ENCODE results near the gene AUP1.
A peak's percentile ranks its signal among the peaks of the same experiment; 100 is the strongest.

AUP1 gene

GRCh38 chr2:74527741-74528140, 1.8 kb downstream of the AUP1 start:
- TF ChIP-seq SIN3A (IDR thresholded peaks at IDR 0.05; ENCODE audit: borderline replicate concordance, insufficient read depth, low read length): no peak

- TF ChIP-seq TAF1 (IDR thresholded peaks at IDR 0.05; ENCODE audit: borderline replicate concordance, insufficient read depth, low read length): no peak
- TF ChIP-seq FOXP2 (optimal IDR thresholded peaks at IDR 0.05; ENCODE audit: borderline replicate concordance, extremely low read depth, extremely low read length, insufficient read depth): no peak
- TF ChIP-seq SIN3A (IDR thresholded peaks at IDR 0.05; ENCODE audit: borderline replicate concordance, insufficient read depth, low read length): no peak
- TF ChIP-seq REST (IDR thresholded peaks at IDR 0.05; ENCODE audit: insufficient read depth in 1 of 2, low read depth in 2 of 2, low read length in 2 of 2): no peak
- no peak for TF ChIP-seq POLR2AphosphoS5 (IDR thresholded peaks at IDR 0.05; ENCODE audit: low read depth, low read length)
Measured at GRCh38 chr2:74526649-74527230, 2.8 kb downstream of the AUP1 start.

- TF ChIP-seq FOXP2 (optimal IDR thresholded peaks at IDR 0.05; ENCODE audit: borderline replicate concordance, extremely low read depth, extremely low read length, insufficient read depth) (no peak), POLR2AphosphoS5 (IDR thresholded peaks at IDR 0.05; ENCODE audit: low read depth, low read length) (peak; percentile 26; the same call in 1 of the 2 replicates), REST (IDR thresholded peaks at IDR 0.05; ENCODE audit: insufficient read depth in 1 of 2, low read depth in 2 of 2, low read length in 2 of 2) (no peak), TAF1 (IDR thresholded peaks at IDR 0.05; ENCODE audit: borderline replicate concordance, insufficient read depth, low read length) (no peak), SIN3A (IDR thresholded peaks at IDR 0.05; ENCODE audit: borderline replicate concordance, insufficient read depth, low read length) (no peak)
Measured at GRCh38 chr2:74525717-74526648, 3.5 kb downstream of the AUP1 start, which contains the start of gene DQX1. Gene DQX1 (minus strand): TSS chr2:74526231. CDS start chr2:74525729, 502 bp downstream.

GRCh38 chr2:74524955-74525716, 4.4 kb downstream of the AUP1 start:
- TF ChIP-seq REST (IDR thresholded peaks at IDR 0.05; ENCODE audit: insufficient read depth in 1 of 2, low read depth in 2 of 2, low read length in 2 of 2) (no peak), FOXP2 (optimal IDR thresholded peaks at IDR 0.05; ENCODE audit: borderline replicate concordance, extremely low read depth, extremely low read length, insufficient read depth) (no peak), TAF1 (IDR thresholded peaks at IDR 0.05; ENCODE audit: borderline replicate concordance, insufficient read depth, low read length) (no peak), SIN3A (IDR thresholded peaks at IDR 0.05; ENCODE audit: borderline replicate concordance, insufficient read depth, low read length) (no peak), POLR2AphosphoS5 (IDR thresholded peaks at IDR 0.05; ENCODE audit: low read depth, low read length) (no peak)

GRCh38 chr2:74524005-74524404, 5.5 kb downstream of the AUP1 start:
- no peak for TF ChIP-seq SIN3A (IDR thresholded peaks at IDR 0.05; ENCODE audit: borderline replicate concordance, insufficient read depth, low read length)
- no peak for TF ChIP-seq FOXP2 (optimal IDR thresholded peaks at IDR 0.05; ENCODE audit: borderline replicate concordance, extremely low read depth, extremely low read length, insufficient read depth)
- no peak for TF ChIP-seq REST (IDR thresholded peaks at IDR 0.05; ENCODE audit: insufficient read depth in 1 of 2, low read depth in 2 of 2, low read length in 2 of 2)
- TF ChIP-seq POLR2AphosphoS5 (IDR thresholded peaks at IDR 0.05; ENCODE audit: low read depth, low read length): no peak
- no peak for TF ChIP-seq TAF1 (IDR thresholded peaks at IDR 0.05; ENCODE audit: borderline replicate concordance, insufficient read depth, low read length)
